Glutamatergic neuron (in vitro differentiated cells): ENCODE results near the gene R3HDM1. TPM values are rescaled to one million over a fixed set of nuclear protein-coding genes. Genes with fewer than 3 reads are reported as not detected.

Experiments used
- DNase-seq: peaks from one replicate; pipeline ENCODE4 v3.0.0; 2022
- H3K27ac Mint-ChIP-seq: one replicate; pipeline ENCODE4 v1.8.0; 2020; ENCODE audit warnings: mild to moderate bottlenecking, mixed read lengths, inconsistent platforms; ENCODE audit not compliant: unreplicated experiment
- H3K27me3 Mint-ChIP-seq: one replicate; pipeline ENCODE4 v1.8.0; 2020; ENCODE audit warnings: mild to moderate bottlenecking, moderate library complexity, mixed read lengths, inconsistent platforms; ENCODE audit not compliant: unreplicated experiment
- H3K36me3 Mint-ChIP-seq: one replicate; pipeline ENCODE4 v1.8.0; 2020; ENCODE audit warnings: mild to moderate bottlenecking, mixed read lengths, inconsistent platforms; ENCODE audit not compliant: unreplicated experiment
- H3K4me1 Mint-ChIP-seq: one replicate; pipeline ENCODE4 v1.8.0; 2020; ENCODE audit warnings: mild to moderate bottlenecking, low read depth, mixed read lengths, inconsistent platforms; ENCODE audit not compliant: unreplicated experiment
- H3K4me3 Mint-ChIP-seq: one replicate; pipeline ENCODE4 v1.8.0; 2020; ENCODE audit warnings: mild to moderate bottlenecking, mixed read lengths, inconsistent platforms; ENCODE audit not compliant: unreplicated experiment
- H3K9me3 Mint-ChIP-seq: one replicate; pipeline ENCODE4 v1.8.0; 2020; ENCODE audit warnings: mild to moderate bottlenecking, moderate library complexity, mixed read lengths, inconsistent platforms; ENCODE audit not compliant: unreplicated experiment
- total RNA-seq: library from RNA; stranded (reverse); fragmentation: NEBNext Ultra II Directional; extraction: Animal tissue kit (Norgen Biotek cat#: 25700); gene quantifications from one replicate; pipeline ENCODE4 v1.2.1, GENCODE V29; 2021; ENCODE audit not compliant: unreplicated experiment
- TF ChIP-seq, protein P1 (sequence below): fragments of 200-600 bp; sonication (generic); IDR thresholded peaks from one replicate; pipeline ENCODE4 v1.5.0; 2021; ENCODE audit not compliant: partially characterized antibody, unreplicated experiment

The R3HDM1 gene
- total RNA-seq, 1 donor from 2014 or later, result 57.7 TPM

- peaks cover 11% of the 10 kb centered on the region for H3K36me3 Mint-ChIP-seq
- TF ChIP-seq, protein P1, sequence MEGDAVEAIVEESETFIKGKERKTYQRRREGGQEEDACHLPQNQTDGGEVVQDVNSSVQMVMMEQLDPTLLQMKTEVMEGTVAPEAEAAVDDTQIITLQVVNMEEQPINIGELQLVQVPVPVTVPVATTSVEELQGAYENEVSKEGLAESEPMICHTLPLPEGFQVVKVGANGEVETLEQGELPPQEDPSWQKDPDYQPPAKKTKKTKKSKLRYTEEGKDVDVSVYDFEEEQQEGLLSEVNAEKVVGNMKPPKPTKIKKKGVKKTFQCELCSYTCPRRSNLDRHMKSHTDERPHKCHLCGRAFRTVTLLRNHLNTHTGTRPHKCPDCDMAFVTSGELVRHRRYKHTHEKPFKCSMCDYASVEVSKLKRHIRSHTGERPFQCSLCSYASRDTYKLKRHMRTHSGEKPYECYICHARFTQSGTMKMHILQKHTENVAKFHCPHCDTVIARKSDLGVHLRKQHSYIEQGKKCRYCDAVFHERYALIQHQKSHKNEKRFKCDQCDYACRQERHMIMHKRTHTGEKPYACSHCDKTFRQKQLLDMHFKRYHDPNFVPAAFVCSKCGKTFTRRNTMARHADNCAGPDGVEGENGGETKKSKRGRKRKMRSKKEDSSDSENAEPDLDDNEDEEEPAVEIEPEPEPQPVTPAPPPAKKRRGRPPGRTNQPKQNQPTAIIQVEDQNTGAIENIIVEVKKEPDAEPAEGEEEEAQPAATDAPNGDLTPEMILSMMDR, result no peak
Observed at GRCh38 chr2:135756692-135757091, 225.4 kb downstream of the R3HDM1 start.

DNA sequence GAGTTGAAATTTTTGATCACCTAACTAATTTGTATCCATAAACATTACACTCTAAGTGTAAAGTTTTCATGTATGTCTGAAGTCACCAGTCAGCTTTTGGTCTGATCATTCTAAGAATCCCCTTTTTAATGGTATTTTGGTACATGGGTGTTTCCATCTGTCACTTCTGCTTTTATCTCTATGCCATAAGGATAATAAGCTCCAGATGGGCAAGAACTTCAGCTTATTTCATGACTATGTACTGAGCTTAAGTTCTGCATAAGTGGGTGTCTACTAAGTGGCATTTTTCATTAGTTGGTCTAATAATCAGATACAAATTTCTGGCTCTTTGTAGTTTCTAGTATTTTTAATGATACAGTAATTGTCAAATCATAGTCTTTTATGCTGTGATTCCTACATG, 230.7 kb downstream of the R3HDM1 start:
- Mint-ChIP-seq H3K4me3 (no peak overlapping the region), H3K36me3 (peaks cover 5% of the 10 kb centered on the region), H3K27me3 (no peaks in the 10 kb centered on the region), H3K27ac (no peak overlapping the region), H3K4me1 (peaks cover 8% of the 10 kb centered on the region), H3K9me3 (no peaks in the 10 kb centered on the region)
- TF ChIP-seq, protein P1, result no peak
- no peak for DNase-seq

More at GRCh38 chr2:135756692-135757091, 225.4 kb downstream of the R3HDM1 start:
- Mint-ChIP-seq H3K4me3 (no peak overlapping the region), H3K9me3 (peaks cover 1% of the 10 kb centered on the region), H3K27me3 (no peaks in the 10 kb centered on the region), H3K27ac (no peak overlapping the region), H3K4me1 (peaks cover 5% of the 10 kb centered on the region)
- DNase-seq, result no peak

DNA sequence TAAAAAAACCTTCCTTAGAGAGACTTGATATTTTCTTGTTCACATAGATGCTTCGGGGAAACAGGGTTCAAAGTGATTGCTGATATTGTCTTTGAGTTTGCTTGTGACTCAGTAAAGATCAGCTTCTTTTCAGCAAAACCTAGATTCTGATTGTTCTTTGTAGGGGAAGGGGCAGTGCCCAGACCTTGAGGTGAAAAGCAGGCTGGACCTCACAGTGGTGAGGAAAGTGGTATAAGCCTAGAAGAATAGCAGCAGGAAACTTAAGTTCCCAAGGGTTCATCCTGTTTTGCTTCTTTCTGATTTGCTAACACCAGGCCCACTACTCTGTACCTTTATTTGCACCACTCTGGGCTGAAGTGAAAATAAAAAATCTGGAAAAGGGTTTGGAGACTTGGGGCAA, 231.2 kb downstream of the R3HDM1 start:
- H3K9me3 Mint-ChIP-seq, result no peaks in the 10 kb centered on the region
- H3K27ac Mint-ChIP-seq, result no peak overlapping the region
- TF ChIP-seq, protein P1, result no peak
- no peak for DNase-seq
- H3K4me3 Mint-ChIP-seq, result no peak overlapping the region
- peaks cover 8% of the 10 kb centered on the region for H3K4me1 Mint-ChIP-seq
- no peaks in the 10 kb centered on the region for H3K27me3 Mint-ChIP-seq
- peaks cover 4% of the 10 kb centered on the region for H3K36me3 Mint-ChIP-seq

DNA sequence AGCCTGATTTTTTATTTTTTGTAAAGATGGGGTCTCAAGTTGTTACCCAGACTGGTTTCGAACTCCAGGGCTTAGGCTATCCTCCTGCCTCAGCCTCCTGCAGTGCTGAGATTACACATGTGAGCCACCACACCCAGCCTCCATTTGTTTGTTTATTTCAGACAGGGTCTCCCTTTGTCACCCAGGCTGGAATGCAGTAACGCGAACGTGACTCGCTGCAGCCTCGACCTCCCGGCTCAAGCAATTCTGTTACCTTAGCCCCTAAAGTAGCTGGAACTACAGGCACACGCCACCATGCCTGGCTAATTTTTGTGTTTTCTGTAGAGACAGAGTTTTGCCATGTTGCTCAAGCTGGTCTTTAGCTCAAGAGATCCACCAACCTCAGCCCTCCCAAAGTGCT, 237.6 kb downstream of the R3HDM1 start:
- Mint-ChIP-seq H3K9me3 (no peaks in the 10 kb centered on the region), H3K27me3 (no peaks in the 10 kb centered on the region), H3K4me3 (no peak overlapping the region), H3K27ac (no peak overlapping the region), H3K4me1 (no peaks in the 10 kb centered on the region), H3K36me3 (no peaks in the 10 kb centered on the region)
- TF ChIP-seq, protein P1, result no peak
- no peak for DNase-seq

DNA sequence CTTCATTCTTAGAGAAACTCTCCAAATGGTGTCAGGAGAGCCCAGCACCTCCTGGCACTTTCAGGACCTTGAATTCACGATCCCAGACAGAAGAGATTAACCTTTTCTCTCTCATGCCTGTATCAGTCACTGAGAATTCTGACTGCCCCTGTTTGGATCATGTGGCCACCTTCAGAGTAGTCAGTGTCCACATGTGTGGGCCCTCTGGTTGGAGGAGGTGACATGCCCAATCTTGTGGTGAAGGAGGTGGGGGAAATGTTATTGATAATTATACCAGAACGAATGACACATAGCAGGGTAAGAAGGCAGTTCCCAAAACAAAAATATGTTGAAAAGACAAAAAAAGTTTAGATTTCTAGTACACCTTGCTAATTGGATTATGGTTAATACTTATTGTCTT, 242.0 kb downstream of the R3HDM1 start:
- no peak for DNase-seq
- Mint-ChIP-seq H3K4me3 (no peak overlapping the region), H3K36me3 (no peaks in the 10 kb centered on the region), H3K9me3 (no peaks in the 10 kb centered on the region), H3K27ac (no peak overlapping the region), H3K27me3 (no peaks in the 10 kb centered on the region), H3K4me1 (no peaks in the 10 kb centered on the region)
- TF ChIP-seq, protein P1, result no peak
